Activated T-cell treated with anti-CD3 and anti-CD28 coated beads for 1 hour (primary cell): ENCODE results near the gene PHACTR1.
"Not testable (repeated sequence)": the region's sequence is repeated elsewhere in the genome, so short reads cannot be mapped to it uniquely, and the experiment has no call there.

ENCODE experiments used
- DNase-seq: peaks from one replicate; pipeline ENCODE4 v3.0.0-alpha.2; 2020; ENCODE audit warnings: low read depth

PHACTR1 gene

DNA sequence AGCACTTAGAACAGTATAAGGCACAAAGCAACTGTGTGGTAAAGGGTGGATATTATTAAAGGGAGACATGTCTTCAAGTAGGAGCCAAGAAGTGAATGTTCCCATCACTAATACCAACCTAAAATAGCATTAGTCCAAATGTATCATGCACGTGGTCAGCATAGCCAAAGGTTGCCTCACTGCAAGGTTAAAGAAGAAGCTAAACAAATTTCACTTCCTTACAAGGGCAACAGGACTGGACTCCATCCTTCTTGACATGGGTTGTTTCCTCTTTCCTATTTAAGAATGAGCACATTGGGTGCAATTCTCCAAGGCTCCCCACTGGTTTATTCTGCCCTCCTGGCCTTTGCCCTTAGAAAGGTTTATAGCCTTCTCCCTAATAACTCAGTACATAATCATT, 186.7 kb downstream of the PHACTR1 start:
- DNase-seq: no peak

GRCh38 chr6:12909833-12910232, 193.3 kb downstream of the PHACTR1 start:
- no peak for DNase-seq

GRCh38 chr6:12911427-12911826, 194.9 kb downstream of the PHACTR1 start:
- no peak for DNase-seq

- DNase-seq: no peak
These were observed 196.6 kb downstream of the PHACTR1 start for GRCh38 chr6:12913201-12913600.

DNA sequence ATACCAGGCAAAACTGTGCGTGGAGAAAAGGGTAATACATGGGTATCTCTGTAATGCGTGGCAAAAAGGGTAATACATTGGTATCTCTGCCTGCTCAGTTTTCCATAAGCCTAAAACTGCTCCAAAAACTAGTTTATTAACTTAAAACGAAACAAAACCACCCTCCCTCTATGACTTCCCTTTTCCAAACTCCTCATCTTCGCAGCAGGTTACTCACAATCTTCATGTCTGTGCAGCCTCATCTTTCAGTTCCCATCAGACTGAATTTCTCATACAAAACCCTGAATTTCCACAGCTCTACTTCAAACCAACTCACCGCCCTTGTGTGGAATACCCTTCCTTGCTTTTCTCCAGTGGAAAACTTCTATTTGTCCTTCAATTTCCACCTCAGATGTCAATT, 199.4 kb downstream of the PHACTR1 start:
- DNase-seq: no peak

DNA sequence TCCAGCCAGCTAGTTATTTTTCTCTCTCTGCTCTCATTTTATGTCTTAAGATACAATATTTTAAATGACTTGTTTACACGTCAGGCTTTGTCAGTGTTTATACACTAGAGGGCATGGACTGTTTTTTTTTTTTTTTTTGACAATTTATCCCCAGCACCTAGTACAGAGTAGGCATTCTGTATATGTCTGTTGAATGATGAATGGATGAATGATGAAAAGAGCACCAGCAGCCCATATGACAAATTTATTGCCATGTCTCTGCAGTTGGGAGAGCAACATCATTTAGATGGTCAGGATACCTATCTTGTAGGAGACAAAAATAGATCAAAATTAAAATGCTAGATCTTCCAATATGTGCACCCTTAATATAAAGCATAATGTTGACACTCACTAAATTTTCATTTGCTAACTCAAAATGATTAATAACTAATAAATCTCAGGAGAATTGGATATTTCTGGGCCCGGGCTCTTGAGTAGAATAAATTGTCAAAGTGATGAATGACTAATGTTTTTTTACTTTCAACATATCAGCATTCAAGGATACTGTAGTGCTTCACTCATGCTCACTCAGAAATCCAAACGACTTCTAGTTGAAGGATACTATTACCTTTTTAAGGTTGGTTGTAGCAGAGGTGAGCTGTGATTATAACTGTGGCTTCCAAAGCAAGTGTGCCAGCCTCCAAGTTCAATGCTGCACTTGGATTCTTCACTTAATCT, 200.0 kb downstream of the PHACTR1 start:
- no peak for DNase-seq

GRCh38 chr6:12921467-12921866, 204.9 kb downstream of the PHACTR1 start:
- DNase-seq: no peak

DNA sequence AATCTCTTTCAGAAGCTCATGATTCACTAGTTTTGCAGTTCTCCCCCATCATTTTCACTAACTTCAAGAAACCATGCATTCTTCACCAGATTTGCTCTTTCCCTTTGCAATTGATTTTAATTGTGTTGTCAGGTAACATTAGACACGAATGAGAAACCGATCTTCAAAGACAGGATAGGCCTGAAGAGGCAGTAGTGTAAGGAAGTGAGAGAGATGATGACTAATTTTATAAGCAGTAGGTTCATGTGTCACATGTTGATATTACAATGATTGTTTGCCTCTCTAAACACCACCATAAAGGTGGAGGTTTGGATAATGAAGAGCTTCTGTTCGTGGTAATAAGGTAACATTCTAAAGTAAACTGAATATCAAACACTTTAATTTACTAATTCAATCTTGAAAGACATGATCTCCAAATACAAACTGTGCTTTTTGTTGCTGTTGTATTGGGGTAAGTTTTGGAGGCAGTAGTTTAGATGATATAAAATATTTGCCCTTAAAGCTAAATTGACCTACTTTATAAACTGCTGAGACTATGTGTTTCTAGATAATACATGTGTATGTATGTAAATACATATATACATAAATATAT, 207.2 kb downstream of the PHACTR1 start:
- no peak for DNase-seq

GRCh38 chr6:12924911-12925310, 208.3 kb downstream of the PHACTR1 start:
- no peak for DNase-seq

GRCh38 chr6:12927746-12928145, 211.2 kb downstream of the PHACTR1 start:
- DNase-seq: no peak

DNA sequence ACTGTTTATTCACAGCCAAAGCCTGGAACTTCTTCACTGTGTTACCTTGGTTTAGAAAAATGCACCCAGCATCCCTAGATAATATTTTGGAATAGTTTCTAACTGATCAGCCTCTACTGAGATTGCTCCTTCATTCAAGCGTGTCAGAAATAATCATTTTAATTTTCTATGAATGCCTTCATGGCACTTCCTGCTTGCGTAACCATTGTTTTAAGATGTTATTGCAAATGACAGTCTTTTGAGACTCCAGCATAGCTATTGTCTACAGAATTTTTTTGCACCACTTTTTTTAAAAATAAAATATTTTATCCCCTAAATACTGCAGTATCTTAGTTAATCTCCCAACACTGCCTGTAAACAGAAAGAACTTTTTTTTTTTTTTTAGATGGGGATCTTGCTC, 213.1 kb downstream of the PHACTR1 start:
- DNase-seq: no peak

DNA sequence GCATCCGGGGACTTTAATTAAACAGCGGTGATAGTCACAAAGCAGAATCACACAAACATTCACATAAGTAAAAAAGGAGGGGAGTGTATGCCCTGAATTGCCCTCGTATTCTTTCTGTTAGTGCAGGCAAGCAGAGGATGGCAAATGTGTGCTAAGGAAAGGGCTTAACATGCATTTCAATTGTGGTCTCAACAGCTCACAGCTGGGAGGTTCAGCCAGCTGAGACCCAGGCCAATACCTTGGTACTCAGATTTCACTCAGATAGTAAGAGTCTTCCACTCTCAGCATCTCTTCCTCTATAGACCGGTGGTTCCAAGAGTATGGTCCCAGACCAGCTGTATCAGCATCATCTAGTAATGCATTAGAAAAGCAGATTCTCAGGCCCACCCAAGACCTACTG, 215.1 kb downstream of the PHACTR1 start:
- DNase-seq: no peak

DNA sequence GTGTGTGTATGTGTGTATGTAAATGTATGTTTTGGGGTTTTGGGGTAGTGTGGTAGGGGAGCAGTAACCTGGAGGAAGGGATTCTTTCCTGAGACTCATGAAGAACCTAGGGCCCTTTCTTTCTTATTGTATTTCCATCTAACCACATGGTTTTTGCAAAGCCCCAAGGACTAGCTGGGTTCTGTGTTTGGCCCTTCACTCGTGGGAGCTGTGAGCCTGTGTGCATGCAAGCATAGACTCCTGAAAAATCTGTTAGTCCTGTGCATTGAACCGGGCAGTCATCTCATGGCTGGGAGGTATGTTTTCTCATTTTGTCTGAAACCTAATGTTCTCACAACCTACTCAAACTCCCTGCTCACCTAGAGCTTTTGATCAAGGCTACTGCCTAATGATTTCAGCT, 219.1 kb downstream of the PHACTR1 start:
- no peak for DNase-seq

GRCh38 chr6:12937971-12938370, 221.4 kb downstream of the PHACTR1 start:
- DNase-seq: no peak

GRCh38 chr6:12939314-12939713, 222.7 kb downstream of the PHACTR1 start:
- DNase-seq: no peak

DNA sequence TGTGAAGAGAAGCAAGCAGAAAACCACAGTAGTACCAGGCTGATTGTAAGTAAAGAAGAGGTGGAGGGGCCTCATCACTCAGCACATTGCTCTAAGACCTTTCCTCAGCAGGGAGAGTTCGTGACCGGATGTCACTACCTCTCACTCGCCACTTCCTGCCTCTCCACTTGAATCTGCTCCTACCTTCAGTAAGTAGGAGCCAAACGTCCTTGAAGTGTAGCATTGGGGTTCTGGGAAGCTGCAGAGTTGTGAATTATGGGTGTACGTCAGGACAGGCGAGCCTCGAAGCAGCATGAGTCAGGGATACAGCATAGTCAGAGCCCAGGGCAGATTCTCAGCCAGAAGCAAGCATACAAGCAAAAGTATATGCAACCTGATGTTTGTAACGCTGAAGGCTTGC, 224.9 kb downstream of the PHACTR1 start:
- DNase-seq: no peak

DNA sequence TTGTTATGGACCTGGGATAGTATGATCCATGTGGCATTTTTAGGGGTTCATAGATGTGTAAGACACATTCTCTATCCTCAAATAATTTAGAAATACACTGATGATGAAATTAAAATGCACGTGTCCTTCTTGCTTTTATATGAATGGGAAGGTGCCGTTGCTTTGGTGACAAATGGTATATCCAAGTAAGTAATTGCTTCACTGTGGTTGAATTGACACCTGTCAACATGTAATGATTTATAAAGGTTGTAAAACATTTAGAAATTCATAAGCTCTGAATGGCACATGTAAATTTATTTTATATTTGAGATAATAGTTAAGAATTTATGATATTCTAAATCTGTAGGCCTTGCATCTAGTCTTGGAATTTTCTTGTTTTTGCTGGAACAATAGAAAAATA, 227.0 kb downstream of the PHACTR1 start:
- no peak for DNase-seq

- no peak for DNase-seq
These were observed 227.4 kb downstream of the PHACTR1 start for GRCh38 chr6:12944001-12944400.

GRCh38 chr6:12944528-12944927, 228.0 kb downstream of the PHACTR1 start:
- not testable (repeated sequence) for DNase-seq

- no peak for DNase-seq
These were observed 230.7 kb downstream of the PHACTR1 start for GRCh38 chr6:12947151-12947871.

- DNase-seq: no peak
These were observed 231.4 kb downstream of the PHACTR1 start for GRCh38 chr6:12947967-12948366.

DNA sequence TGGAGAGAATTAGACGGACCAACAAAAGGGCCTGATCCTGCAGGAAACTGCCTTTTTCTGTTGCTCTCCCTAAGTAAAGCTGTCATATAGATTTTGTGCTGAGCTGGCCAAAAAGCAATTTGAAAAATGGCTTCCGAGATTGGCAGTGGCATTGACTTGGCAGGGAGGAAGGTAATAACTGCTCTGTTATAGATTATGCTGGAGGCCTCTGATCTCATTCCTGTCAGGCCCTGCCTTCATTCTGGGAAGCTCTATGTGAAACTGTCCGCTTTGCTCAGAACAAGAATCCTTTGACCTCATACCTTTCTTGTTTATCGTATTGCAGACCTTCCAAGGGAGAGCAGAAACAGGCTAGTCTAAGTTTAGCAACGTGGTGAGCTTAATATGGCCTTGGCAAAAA, 234.4 kb downstream of the PHACTR1 start:
- DNase-seq: no peak

DNA sequence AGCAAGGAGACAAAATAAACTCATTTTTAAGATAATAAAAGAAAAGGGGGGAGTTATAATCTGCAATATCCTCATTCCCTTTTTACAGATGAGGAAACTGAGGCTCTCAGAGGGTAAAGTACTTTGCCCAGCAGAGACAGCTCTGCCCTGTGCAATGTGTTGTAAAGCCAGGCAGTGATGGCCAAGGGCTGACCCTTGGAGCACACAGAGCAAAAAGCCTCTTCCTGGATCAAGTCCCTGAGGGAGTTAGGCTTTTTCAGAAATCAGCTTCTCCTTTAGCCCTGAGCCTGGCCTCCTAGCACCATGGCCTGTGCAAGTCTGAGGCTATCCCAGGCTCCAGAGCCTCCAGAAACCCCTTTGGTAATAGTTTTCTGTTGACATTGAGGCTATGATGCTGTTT, 234.8 kb downstream of the PHACTR1 start:
- DNase-seq: no peak
